ENCODE data around the gene BLVRB. TPM values are rescaled to one million over a fixed set of nuclear protein-coding genes. Genes with fewer than 3 reads are reported as not detected.

Gene BLVRB
- total RNA-seq, 1 experiment from 2014 or later = 45.6 TPM

- ATAC-seq (peak; percentile 74), DNase-seq (ENCODE audit: low read depth, low spot score) (no peak)
- no TSS peak for BruUV-seq (replicated peaks)
- TF ChIP-seq TCF7L2 (IDR thresholded peaks at IDR 0.05; ENCODE audit: low read depth, low read length) (no peak), SIN3A (IDR thresholded peaks at IDR 0.05; ENCODE audit: borderline replicate concordance, insufficient read depth, low read depth, low read length) (no peak), REST (IDR thresholded peaks at IDR 0.05; ENCODE audit: insufficient read depth in 1 of 2, low read depth in 2 of 2, low read length in 1 of 2) (no peak), CTCF (IDR thresholded peaks at IDR 0.05) (no peak), POLR2AphosphoS5 (IDR thresholded peaks at IDR 0.05; ENCODE audit: low read depth, low read length) (no peak)
- peaks cover 2% of the 10 kb centered on the region; the same call in 1 of the 2 replicates for H3K27me3 ChIP-seq (ENCODE audit: control insufficient read depth, insufficient read depth, low read length)
- in situ Hi-C loops (cut with HindIII; ENCODE audit: low pct_unique_long_range_greater_than_20kb, low sequenced_read_pairs) (no loop called here), intact Hi-C loops (cut with micrococcal nuclease; ENCODE audit: unreplicated experiment) (no loop called here)
- ChIA-PET POLR2A (no interaction called here), CTCF (no interaction called here)
- no peak overlapping the region for H3K27ac ChIP-seq (ENCODE audit: low read length)
- peak overlapping the region; percentile 21 to 41; a peak in 3 of 4 replicates for H3K4me3 ChIP-seq (ENCODE audit: low read depth in 2 of 2, low read length in 2 of 2)
- no peaks in the 10 kb centered on the region for H3K36me3 ChIP-seq (ENCODE audit: control insufficient read depth, insufficient read depth, low read length)
- H3K4me1 ChIP-seq (ENCODE audit: control insufficient read depth, insufficient read depth, low read length) = no peaks in the 10 kb centered on the region
- H3K9me3 ChIP-seq (ENCODE audit: control insufficient read depth, insufficient read depth, low read depth, low read length) = no peaks in the 10 kb centered on the region
Observed at GRCh38 chr19:40512110-40512472, 46.5 kb upstream of the BLVRB start.

- Histone ChIP-seq H3K27ac (ENCODE audit: low read length) (no peak overlapping the region), H3K36me3 (ENCODE audit: control insufficient read depth, insufficient read depth, low read length) (no peaks in the 10 kb centered on the region), H3K9me3 (ENCODE audit: control insufficient read depth, insufficient read depth, low read depth, low read length) (no peaks in the 10 kb centered on the region), H3K4me3 (ENCODE audit: low read depth in 2 of 2, low read length in 2 of 2) (no peak overlapping the region), H3K27me3 (ENCODE audit: control insufficient read depth, insufficient read depth, low read length) (peaks cover 2% of the 10 kb centered on the region; the same call in 1 of the 2 replicates), H3K4me1 (ENCODE audit: control insufficient read depth, insufficient read depth, low read length) (no peaks in the 10 kb centered on the region)
- ATAC-seq (no peak), DNase-seq (ENCODE audit: low read depth, low spot score) (no peak)
- ChIA-PET POLR2A (no interaction called here), CTCF (no interaction called here)
- BruUV-seq (replicated peaks) = no TSS peak
- TF ChIP-seq TCF7L2 (IDR thresholded peaks at IDR 0.05; ENCODE audit: low read depth, low read length) (no peak), CTCF (IDR thresholded peaks at IDR 0.05) (no peak), SIN3A (IDR thresholded peaks at IDR 0.05; ENCODE audit: borderline replicate concordance, insufficient read depth, low read depth, low read length) (no peak), POLR2AphosphoS5 (IDR thresholded peaks at IDR 0.05; ENCODE audit: low read depth, low read length) (no peak)
- in situ Hi-C loops (cut with HindIII; ENCODE audit: low pct_unique_long_range_greater_than_20kb, low sequenced_read_pairs) = no loop called here
- intact Hi-C loops (cut with micrococcal nuclease; ENCODE audit: unreplicated experiment) = no loop called here
Observed at GRCh38 chr19:40511487-40511886, 45.9 kb upstream of the BLVRB start.
